NCI-H510A (cell line): Measurements from ENCODE around the gene ARL4C.

Source experiments
- DNase-seq: peaks from one replicate; lab custom pipeline; 2025; lab: John Stamatoyannopoulos, UW

Gene ARL4C

DNA sequence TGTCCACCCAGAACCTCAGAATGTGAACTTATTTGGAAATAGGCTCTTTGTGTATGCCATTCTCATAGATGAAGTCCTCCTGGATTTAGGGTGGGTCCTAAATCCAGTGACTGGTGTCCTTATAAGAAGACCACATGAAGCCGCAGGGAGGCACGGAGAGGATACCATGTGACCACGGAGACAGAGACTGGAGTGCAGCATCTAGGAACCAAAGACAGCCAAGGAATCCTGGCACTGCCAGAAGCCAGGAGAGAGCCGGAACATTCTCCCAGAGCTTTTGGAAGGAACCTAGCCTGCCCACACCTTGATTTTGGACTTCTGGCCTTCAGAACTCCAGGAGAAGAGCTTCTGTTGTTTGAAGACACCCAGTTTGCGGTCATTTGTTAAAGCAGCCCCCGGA lies 49.7 kb downstream of the ARL4C start:
- no peak for DNase-seq

GRCh38 chr2:234446404-234447076 lies 50.3 kb downstream of the ARL4C start:
- DNase-seq: no peak

DNA sequence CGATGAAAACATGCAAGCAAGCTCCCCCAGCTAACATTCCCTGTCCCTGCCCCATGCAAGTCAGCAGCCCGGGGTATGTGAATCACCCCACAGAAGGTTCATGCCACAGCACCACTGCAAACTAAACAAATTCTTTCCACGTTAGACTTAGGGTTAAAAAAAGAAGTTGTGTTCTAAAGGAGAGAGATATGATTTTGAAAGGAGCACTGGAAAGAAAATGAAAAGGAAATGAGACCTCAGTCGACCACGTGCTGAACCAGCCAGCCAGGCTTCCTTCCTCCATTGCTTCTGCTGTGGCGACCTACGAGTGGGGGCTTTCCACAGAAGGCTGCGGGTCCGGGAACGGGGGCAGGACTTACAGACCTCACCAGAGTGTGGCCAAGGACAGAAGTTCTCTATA lies 52.0 kb downstream of the ARL4C start:
- DNase-seq: no peak

- no peak for DNase-seq
Measured at GRCh38 chr2:234444242-234444730, 52.6 kb downstream of the ARL4C start.
